ENCODE data around the gene WWC2. TPM values are rescaled to one million over a fixed set of nuclear protein-coding genes. Genes with fewer than 3 reads are reported as not detected.

Gene WWC2
- total and polyA plus RNA-seq, 9 donors, result 9.4 to 43.0 (median 32.5) TPM

- TF ChIP-seq POLR2A (IDR thresholded peaks at IDR 0.05) (no peak), EP300 (IDR thresholded peaks at IDR 0.05) (no peak)
- 45 to 55% (median 48%) methylated on average over 4 of the region's 4 CpGs for WGBS, 3 donors
- H3K9me3 ChIP-seq, result no peaks in the 10 kb centered on the region
- no peak overlapping the region for H3K4me3 ChIP-seq
- intact Hi-C loops (cut with DNase I), result no loop called here
- peaks cover 4% of the 10 kb centered on the region for H3K4me1 ChIP-seq (ENCODE audit: insufficient read depth)
- no peak overlapping the region for H3K27ac ChIP-seq
- H3K36me3 ChIP-seq, result no peaks in the 10 kb centered on the region
- DNase-seq, result no peak
- H3K27me3 ChIP-seq, result no peaks in the 10 kb centered on the region
These were observed 3.0 kb downstream of the WWC2 start for GRCh38 chr4:183101956-183102480.

- H3K36me3 ChIP-seq, result no peaks in the 10 kb centered on the region
- H3K4me1 ChIP-seq (ENCODE audit: insufficient read depth), result peaks cover 4% of the 10 kb centered on the region
- 93 to 97% (median 95%) methylated on average over 5 of the region's 5 CpGs for WGBS, 3 donors
- TF ChIP-seq POLR2A (IDR thresholded peaks at IDR 0.05), result no peak
- no peak for TF ChIP-seq EP300 (IDR thresholded peaks at IDR 0.05)
- TF ChIP-seq, protein P1, sequence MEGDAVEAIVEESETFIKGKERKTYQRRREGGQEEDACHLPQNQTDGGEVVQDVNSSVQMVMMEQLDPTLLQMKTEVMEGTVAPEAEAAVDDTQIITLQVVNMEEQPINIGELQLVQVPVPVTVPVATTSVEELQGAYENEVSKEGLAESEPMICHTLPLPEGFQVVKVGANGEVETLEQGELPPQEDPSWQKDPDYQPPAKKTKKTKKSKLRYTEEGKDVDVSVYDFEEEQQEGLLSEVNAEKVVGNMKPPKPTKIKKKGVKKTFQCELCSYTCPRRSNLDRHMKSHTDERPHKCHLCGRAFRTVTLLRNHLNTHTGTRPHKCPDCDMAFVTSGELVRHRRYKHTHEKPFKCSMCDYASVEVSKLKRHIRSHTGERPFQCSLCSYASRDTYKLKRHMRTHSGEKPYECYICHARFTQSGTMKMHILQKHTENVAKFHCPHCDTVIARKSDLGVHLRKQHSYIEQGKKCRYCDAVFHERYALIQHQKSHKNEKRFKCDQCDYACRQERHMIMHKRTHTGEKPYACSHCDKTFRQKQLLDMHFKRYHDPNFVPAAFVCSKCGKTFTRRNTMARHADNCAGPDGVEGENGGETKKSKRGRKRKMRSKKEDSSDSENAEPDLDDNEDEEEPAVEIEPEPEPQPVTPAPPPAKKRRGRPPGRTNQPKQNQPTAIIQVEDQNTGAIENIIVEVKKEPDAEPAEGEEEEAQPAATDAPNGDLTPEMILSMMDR (IDR thresholded peaks at IDR 0.05), result no peak
- no peaks in the 10 kb centered on the region for H3K9me3 ChIP-seq
- no peak for DNase-seq
- H3K27me3 ChIP-seq, result no peaks in the 10 kb centered on the region
- no peak overlapping the region for H3K27ac ChIP-seq
- H3K4me3 ChIP-seq, result no peak overlapping the region
- intact Hi-C loops (cut with DNase I), result no loop called here
These were observed 6.0 kb downstream of the WWC2 start for GRCh38 chr4:183105092-183105491.

DNA sequence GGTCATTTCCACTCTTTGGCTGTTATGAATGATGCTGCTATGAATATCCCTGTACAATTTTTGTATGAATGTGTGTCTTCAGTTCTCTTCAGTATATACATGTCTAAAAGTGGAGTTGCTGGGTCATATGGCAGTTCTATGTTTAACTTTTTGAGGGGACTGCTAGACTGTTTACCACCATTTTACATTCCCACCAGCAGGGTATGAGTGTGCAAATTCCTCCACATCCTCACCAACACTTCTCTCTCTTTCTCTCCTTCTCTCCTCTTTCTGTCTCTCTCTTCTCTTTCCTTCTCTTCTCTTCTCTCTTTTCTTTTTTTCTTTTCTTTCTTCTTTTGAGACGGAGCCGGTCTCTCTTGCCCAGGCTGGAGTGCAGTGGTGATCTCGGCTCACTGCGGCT is 7.8 kb downstream of the WWC2 start:
- H3K36me3 ChIP-seq, result no peaks in the 10 kb centered on the region
- TF ChIP-seq, protein P1 (IDR thresholded peaks at IDR 0.05), result no peak
- TF ChIP-seq EP300 (IDR thresholded peaks at IDR 0.05) (no peak), POLR2A (IDR thresholded peaks at IDR 0.05) (no peak)
- DNase-seq, result no peak
- no peak overlapping the region for H3K4me3 ChIP-seq
- no peaks in the 10 kb centered on the region for H3K9me3 ChIP-seq
- H3K27ac ChIP-seq, result no peak overlapping the region
- WGBS, 3 donors, result 98 to 99% (median 98%) methylated on average over 4 of the region's 4 CpGs
- peaks cover 4% of the 10 kb centered on the region for H3K4me1 ChIP-seq (ENCODE audit: insufficient read depth)
- H3K27me3 ChIP-seq, result no peaks in the 10 kb centered on the region
- intact Hi-C loops (cut with DNase I), result no loop called here

DNA sequence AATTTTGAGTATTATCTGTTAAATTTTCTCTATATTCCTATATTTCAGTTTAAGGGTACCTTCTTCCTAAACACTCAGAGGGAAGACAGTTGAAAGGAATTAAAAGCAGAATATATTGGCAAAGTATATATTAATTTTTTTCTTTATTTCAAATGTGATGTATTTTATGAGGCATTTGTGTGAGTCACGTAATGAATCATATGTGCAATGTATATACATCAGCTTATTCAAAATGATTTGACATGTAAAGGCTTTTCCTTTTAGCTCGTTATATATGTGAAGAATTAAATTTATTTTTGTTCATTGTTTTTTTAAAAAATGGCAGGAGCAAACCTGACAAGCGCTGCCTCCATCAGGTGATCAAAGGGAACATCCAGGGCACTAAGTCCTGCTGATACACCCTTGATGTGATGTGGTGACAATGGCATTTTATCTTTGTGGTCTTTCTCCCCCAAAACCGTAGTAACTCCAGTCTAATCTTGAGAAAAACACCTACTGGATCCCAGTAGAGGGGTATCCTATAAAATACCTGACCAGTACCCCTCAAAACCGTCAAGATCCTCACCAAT is 8.9 kb downstream of the WWC2 start:
- intact Hi-C loops (cut with DNase I), result no loop called here

DNA sequence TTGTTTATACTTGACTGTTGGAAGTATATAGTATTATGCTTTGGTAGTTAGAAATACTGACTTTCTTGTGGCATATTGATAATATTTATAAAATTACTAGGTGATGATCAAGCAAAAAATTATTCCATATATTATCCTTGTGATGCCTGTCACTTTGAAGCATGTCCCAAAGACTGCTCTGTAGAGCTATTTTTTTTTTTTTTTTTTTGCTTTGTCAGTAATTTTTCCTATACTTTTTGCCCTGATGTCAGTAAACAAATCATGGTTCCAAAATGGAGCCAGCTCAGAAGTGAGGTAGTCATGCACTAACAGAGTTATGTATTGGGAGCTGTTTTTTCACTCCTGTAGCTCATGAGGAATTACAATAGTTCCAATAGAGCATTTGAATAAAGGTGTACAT is 11.2 kb downstream of the WWC2 start:
- Histone ChIP-seq H3K27ac (no peak overlapping the region), H3K4me3 (no peak overlapping the region), H3K36me3 (no peaks in the 10 kb centered on the region), H3K27me3 (no peaks in the 10 kb centered on the region), H3K9me3 (no peaks in the 10 kb centered on the region), H3K4me1 (ENCODE audit: insufficient read depth) (peaks cover 3% of the 10 kb centered on the region)
- DNase-seq, result no peak
- no peak for TF ChIP-seq POLR2A (IDR thresholded peaks at IDR 0.05)
- no peak for TF ChIP-seq EP300 (IDR thresholded peaks at IDR 0.05)
- TF ChIP-seq, protein P1 (IDR thresholded peaks at IDR 0.05), result no peak
- intact Hi-C loops (cut with DNase I), result no loop called here

More for the DNA sequence above, 8.9 kb downstream of the WWC2 start:
- WGBS, 3 donors, result 90 to 94% (median 92%) methylated on average over 5 of the region's 5 CpGs
- H3K27ac ChIP-seq, result no peak overlapping the region
- no peaks in the 10 kb centered on the region for H3K27me3 ChIP-seq
- DNase-seq, result no peak
- H3K36me3 ChIP-seq, result no peaks in the 10 kb centered on the region
- H3K4me1 ChIP-seq (ENCODE audit: insufficient read depth), result peaks cover 3% of the 10 kb centered on the region
- H3K4me3 ChIP-seq, result no peak overlapping the region
- H3K9me3 ChIP-seq, result no peaks in the 10 kb centered on the region
- TF ChIP-seq, protein P1 (IDR thresholded peaks at IDR 0.05), result no peak
- no peak for TF ChIP-seq POLR2A (IDR thresholded peaks at IDR 0.05)
- no peak for TF ChIP-seq EP300 (IDR thresholded peaks at IDR 0.05)
